PC-9 (cell line): ENCODE measurements around the gene POU2AF1. TPM values are rescaled to one million over a fixed set of nuclear protein-coding genes. Genes with fewer than 3 reads are reported as not detected.

Source experiments
- BruUV-seq: library from RNA; stranded (reverse); fragments of 400-500 nt; replicated peaks from 2 replicates; lab custom pipeline; 2021; lab: Mats Ljungman, UMichigan
- CTCF ChIA-PET: fragments of 300-600 bp; sonication (Branson Sonifier 250); formaldehyde crosslinking; loops from one replicate; lab custom pipeline; 2022; ENCODE audit warnings: antibody characterized with exemption; lab: Charles Lee
- POLR2A ChIA-PET: fragments of 300-600 bp; sonication (Branson Sonifier 250); formaldehyde crosslinking; loops from one replicate; lab custom pipeline; 2022; ENCODE audit warnings: antibody characterized with exemption; ENCODE audit not compliant: unreplicated experiment; lab: Charles Lee
- DNase-seq, 2 experiments: peaks; one replicate each; pipeline versions ENCODE4 v3.0.0 to v3.0.0-alpha.2; 2015 to 2022; ENCODE audit warnings: mixed read lengths in 1 of 2
- H2AFZ ChIP-seq: fragments of 200-600 bp; sonication (generic); 2 replicates; pipeline ENCODE4 v1.8.1; 2017; ENCODE audit warnings: antibody characterized with exemption
- H3F3A ChIP-seq: fragments of 200-600 bp; sonication (generic); 2 replicates; pipeline ENCODE4 v1.8.1; 2017; ENCODE audit warnings: antibody characterized with exemption, mild to moderate bottlenecking, low read depth; ENCODE audit not compliant: insufficient read depth
- H3K27ac ChIP-seq: fragments of 200-600 bp; sonication (generic); 2 replicates; pipeline ENCODE4 v1.6.1; 2016; ENCODE audit warnings: mixed run types
- H3K27me3 ChIP-seq: fragments of 200-600 bp; sonication (generic); 2 replicates; pipeline ENCODE4 v1.6.1; 2016; ENCODE audit warnings: low read depth, mixed run types; ENCODE audit not compliant: insufficient read depth
- H3K36me3 ChIP-seq: fragments of 200-600 bp; sonication (generic); 2 replicates; pipeline ENCODE4 v1.6.1; 2016; ENCODE audit warnings: low read depth, mixed run types
- H3K4me1 ChIP-seq: fragments of 200-600 bp; sonication (generic); replicated peaks from 2 replicates; pipeline ENCODE4 v1.6.1; 2016; ENCODE audit warnings: mixed run types; ENCODE audit not compliant: insufficient read depth
- H3K4me2 ChIP-seq: fragments of 200-600 bp; sonication (generic); 2 replicates; pipeline ENCODE4 v1.6.1; 2017; ENCODE audit warnings: mixed run types
- H3K4me3 ChIP-seq: fragments of 200-600 bp; sonication (generic); 2 replicates; pipeline ENCODE4 v1.6.1; 2016; ENCODE audit warnings: mixed run types
- H3K79me2 ChIP-seq: fragments of 200-600 bp; sonication (generic); 2 replicates; pipeline ENCODE4 v1.6.1; 2017; ENCODE audit warnings: low read depth, mixed run types
- H3K9me2 ChIP-seq: fragments of 200-600 bp; sonication (generic); 2 replicates; pipeline ENCODE4 v1.8.1; 2017; ENCODE audit warnings: mild to moderate bottlenecking; ENCODE audit not compliant: insufficient read depth
- H3K9me3 ChIP-seq: fragments of 200-600 bp; sonication (generic); 2 replicates; pipeline ENCODE4 v1.8.1; 2016; ENCODE audit warnings: low read depth; ENCODE audit not compliant: insufficient read depth
- H4K20me1 ChIP-seq: fragments of 200-600 bp; sonication (generic); 2 replicates; pipeline ENCODE4 v1.8.1; 2017; ENCODE audit not compliant: insufficient read depth
- CTCF ChIP-seq: fragments of 200-600 bp; sonication (generic); conservative IDR thresholded peaks from 2 replicates; pipeline ENCODE4 v1.6.1; 2017; ENCODE audit warnings: mixed run types, antibody characterized with exemption, mild to moderate bottlenecking, moderate library complexity
- EZH2 ChIP-seq: fragments of 200-600 bp; sonication (generic); IDR thresholded peaks from 2 replicates; pipeline ENCODE4 v1.8.0; 2017; ENCODE audit warnings: antibody characterized with exemption, low read depth
- intact Hi-C: fragments of 100-400 bp; cut with micrococcal nuclease; formaldehyde crosslinking; loops from one replicate; pipeline ENCODE4 v1.10.0; 2022; ENCODE audit not compliant: unreplicated experiment
- total RNA-seq: library from RNA; stranded (reverse); gene quantifications from 2 replicates; pipeline ENCODE4 v1.2.3, GENCODE V29; 2021

POU2AF1 gene
- total RNA-seq, 1 experiment from 2014 or later = 0.37 TPM

GRCh38 chr11:111411456-111411855 is 32.4 kb upstream of the POU2AF1 start:
- no peaks in the 10 kb centered on the region for H3K27me3 ChIP-seq
- H3K4me2 ChIP-seq = no peak overlapping the region
- H3K9me3 ChIP-seq = no peaks in the 10 kb centered on the region
- intact Hi-C loops = no loop called here
- no peaks in the 10 kb centered on the region for H3F3A ChIP-seq
- no peaks in the 10 kb centered on the region; the same call in 1 of the 2 replicates for H3K4me1 ChIP-seq
- ChIA-PET CTCF (no interaction called here), POLR2A (no interaction called here)
- H3K9me2 ChIP-seq = no peaks in the 10 kb centered on the region
- H2AFZ ChIP-seq = no peak overlapping the region
- H4K20me1 ChIP-seq = no peaks in the 10 kb centered on the region
- TF ChIP-seq CTCF (no peak), EZH2 (no peak)
- no peak overlapping the region for H3K27ac ChIP-seq
- H3K4me3 ChIP-seq = no peak overlapping the region
- no peaks in the 10 kb centered on the region for H3K36me3 ChIP-seq
- no TSS peak for BruUV-seq
- no peak for DNase-seq
- H3K79me2 ChIP-seq = no peaks in the 10 kb centered on the region

GRCh38 chr11:111410951-111411350 is 31.9 kb upstream of the POU2AF1 start:
- BruUV-seq = no TSS peak
- Histone ChIP-seq H3K27ac (no peak overlapping the region), H3K9me2 (no peaks in the 10 kb centered on the region), H3K9me3 (no peaks in the 10 kb centered on the region), H3K36me3 (no peaks in the 10 kb centered on the region), H3K4me2 (no peak overlapping the region), H3K4me3 (no peak overlapping the region), H3K79me2 (no peaks in the 10 kb centered on the region), H3F3A (no peaks in the 10 kb centered on the region), H3K27me3 (no peaks in the 10 kb centered on the region), H4K20me1 (no peaks in the 10 kb centered on the region), H3K4me1 (peaks cover 5% of the 10 kb centered on the region; the same call in 1 of the 2 replicates), H2AFZ (no peak overlapping the region)
- ChIA-PET POLR2A (no interaction called here), CTCF (no interaction called here)
- intact Hi-C loops = no loop called here
- DNase-seq = no peak
- no peak for TF ChIP-seq EZH2
- no peak for TF ChIP-seq CTCF

DNA sequence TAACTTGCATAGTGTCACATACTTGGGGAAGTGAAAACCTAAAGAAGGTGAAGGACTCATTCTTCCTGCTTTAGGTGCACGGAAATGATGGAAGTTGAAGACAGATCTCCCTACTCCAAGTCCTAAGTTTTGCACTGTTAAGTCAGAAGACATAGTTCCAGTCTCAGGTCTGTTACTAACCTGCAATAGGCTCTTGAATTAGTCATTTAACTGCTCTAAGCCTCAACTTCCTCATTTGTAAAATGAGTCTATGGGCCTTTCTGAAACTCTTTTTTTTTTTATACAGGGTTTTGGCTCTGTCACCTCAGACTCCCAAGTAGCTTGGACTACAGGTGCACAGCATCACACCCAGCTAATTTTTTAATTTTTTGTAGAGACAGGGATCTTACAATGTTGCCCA is 30.8 kb upstream of the POU2AF1 start:
- no peaks in the 10 kb centered on the region for H3F3A ChIP-seq
- no peaks in the 10 kb centered on the region for H4K20me1 ChIP-seq
- intact Hi-C loops = no loop called here
- CTCF ChIA-PET = no interaction called here
- no peaks in the 10 kb centered on the region for H3K27me3 ChIP-seq
- no peaks in the 10 kb centered on the region for H3K9me2 ChIP-seq
- no peaks in the 10 kb centered on the region for H3K9me3 ChIP-seq
- POLR2A ChIA-PET = no interaction called here
- H3K27ac ChIP-seq = no peak overlapping the region
- H3K79me2 ChIP-seq = no peaks in the 10 kb centered on the region
- no TSS peak for BruUV-seq
- no peaks in the 10 kb centered on the region for H3K36me3 ChIP-seq
- no peak overlapping the region for H2AFZ ChIP-seq
- DNase-seq = no peak
- no peak overlapping the region for H3K4me2 ChIP-seq
- H3K4me1 ChIP-seq = peaks cover 10% of the 10 kb centered on the region; the same call in 1 of the 2 replicates
- TF ChIP-seq EZH2 (no peak), CTCF (no peak)
- H3K4me3 ChIP-seq = no peak overlapping the region
